ENCODE data around the gene DNAJA4. TPM values are rescaled to one million over a fixed set of nuclear protein-coding genes. Genes with fewer than 3 reads are reported as not detected.
A peak's percentile ranks its signal among the peaks of the same experiment; 100 is the strongest.

The DNAJA4 gene
- total RNA-seq, 6 donors from 2014 or later = 9.1 to 76.8 (median 19.9) TPM

GRCh38 chr15:78321041-78321570, 56.7 kb downstream of the DNAJA4 start:
- H3K27ac ChIP-seq = no peak overlapping the region
- no peaks in the 10 kb centered on the region for H3K27me3 ChIP-seq
- H3K4me1 ChIP-seq = no peaks in the 10 kb centered on the region
- H3K9me3 ChIP-seq = no peaks in the 10 kb centered on the region
- ATAC-seq (ENCODE audit: low FRiP score in 2 of 2) (no peak), DNase-seq (no peak)
- TF ChIP-seq CTCF (IDR thresholded peaks at IDR 0.05) = no peak
- no peak for TF ChIP-seq POLR2AphosphoS5 (IDR thresholded peaks at IDR 0.05)
- no peak for TF ChIP-seq EP300 (IDR thresholded peaks at IDR 0.05)
- no peak for TF ChIP-seq POLR2A (IDR thresholded peaks at IDR 0.05)
- no peaks in the 10 kb centered on the region for H3K36me3 ChIP-seq
- no peak overlapping the region for H3K4me3 ChIP-seq
- 78 to 81% methylated on average over 10 to 17 of the region's 17 CpGs for WGBS, 2 donors

DNA sequence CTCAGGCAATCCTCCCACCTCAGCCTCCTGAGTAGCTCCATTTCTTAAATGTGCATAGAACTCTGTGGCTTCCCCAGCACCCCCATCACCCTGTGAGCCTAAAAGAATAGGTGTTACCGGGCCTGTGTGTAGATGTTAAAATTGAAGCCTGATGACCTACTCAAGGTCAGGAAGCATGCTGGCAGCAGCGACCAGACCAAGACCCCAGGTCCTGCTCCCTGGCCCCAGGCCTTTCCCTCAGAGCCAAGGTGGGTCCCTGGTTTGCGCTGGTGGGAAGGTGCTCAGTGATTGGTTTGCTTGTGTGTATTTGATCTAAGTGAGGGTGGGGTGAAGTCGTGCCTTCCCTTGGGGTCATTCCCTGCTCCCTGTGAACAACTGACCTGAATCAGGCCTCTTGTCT, 57.4 kb downstream of the DNAJA4 start:
- H3K4me3 ChIP-seq = no peak overlapping the region
- H3K4me1 ChIP-seq = no peaks in the 10 kb centered on the region
- peak overlapping the region in 3 of 4 donors; percentile 17 to 67 (median 35) for H3K27ac ChIP-seq
- WGBS, 2 donors = 80 to 83% methylated on average over 1 to 4 of the region's 4 CpGs
- no peaks in the 10 kb centered on the region for H3K27me3 ChIP-seq
- no peaks in the 10 kb centered on the region for H3K9me3 ChIP-seq
- no peaks in the 10 kb centered on the region for H3K36me3 ChIP-seq
- no peak for ATAC-seq (ENCODE audit: low FRiP score in 2 of 2)
- TF ChIP-seq POLR2A (IDR thresholded peaks at IDR 0.05) (no peak), EP300 (IDR thresholded peaks at IDR 0.05) (no peak), CTCF (IDR thresholded peaks at IDR 0.05) (no peak), POLR2AphosphoS5 (IDR thresholded peaks at IDR 0.05) (no peak)
- DNase-seq = no peak

DNA sequence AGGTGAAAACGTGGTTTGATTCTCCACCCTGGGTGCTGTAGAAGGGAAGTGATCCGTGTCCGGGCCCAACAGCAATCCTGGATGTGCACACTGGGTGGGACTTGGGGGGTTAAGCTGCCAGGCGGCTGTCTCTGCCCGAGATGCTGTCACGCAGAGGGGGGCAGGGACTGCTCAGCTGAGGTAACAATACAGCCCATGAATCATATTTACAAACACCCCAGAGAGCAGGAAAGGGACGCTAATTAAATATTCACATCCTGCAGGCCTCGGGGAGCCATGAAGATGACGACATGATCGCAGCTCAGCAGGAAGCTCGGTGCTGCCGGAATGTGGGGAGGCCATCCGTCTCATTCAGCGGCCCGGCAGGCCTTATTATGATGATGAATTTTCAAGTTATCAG, 57.9 kb downstream of the DNAJA4 start:
- Histone ChIP-seq H3K4me3 (no peak overlapping the region), H3K27me3 (no peaks in the 10 kb centered on the region), H3K27ac (peak overlapping the region in 3 of 4 donors; percentile 50 to 84 (median 58)), H3K4me1 (no peaks in the 10 kb centered on the region), H3K9me3 (no peaks in the 10 kb centered on the region), H3K36me3 (no peaks in the 10 kb centered on the region)
- TF ChIP-seq POLR2A (IDR thresholded peaks at IDR 0.05) (no peak), EP300 (IDR thresholded peaks at IDR 0.05) (no peak), CTCF (IDR thresholded peaks at IDR 0.05) (no peak), POLR2AphosphoS5 (IDR thresholded peaks at IDR 0.05) (peak; percentile 15 to 23)
- no peak for ATAC-seq (ENCODE audit: low FRiP score in 2 of 2)
- 63 to 67% methylated on average over 6 to 15 of the region's 15 CpGs for WGBS, 2 donors
- no peak for DNase-seq

DNA sequence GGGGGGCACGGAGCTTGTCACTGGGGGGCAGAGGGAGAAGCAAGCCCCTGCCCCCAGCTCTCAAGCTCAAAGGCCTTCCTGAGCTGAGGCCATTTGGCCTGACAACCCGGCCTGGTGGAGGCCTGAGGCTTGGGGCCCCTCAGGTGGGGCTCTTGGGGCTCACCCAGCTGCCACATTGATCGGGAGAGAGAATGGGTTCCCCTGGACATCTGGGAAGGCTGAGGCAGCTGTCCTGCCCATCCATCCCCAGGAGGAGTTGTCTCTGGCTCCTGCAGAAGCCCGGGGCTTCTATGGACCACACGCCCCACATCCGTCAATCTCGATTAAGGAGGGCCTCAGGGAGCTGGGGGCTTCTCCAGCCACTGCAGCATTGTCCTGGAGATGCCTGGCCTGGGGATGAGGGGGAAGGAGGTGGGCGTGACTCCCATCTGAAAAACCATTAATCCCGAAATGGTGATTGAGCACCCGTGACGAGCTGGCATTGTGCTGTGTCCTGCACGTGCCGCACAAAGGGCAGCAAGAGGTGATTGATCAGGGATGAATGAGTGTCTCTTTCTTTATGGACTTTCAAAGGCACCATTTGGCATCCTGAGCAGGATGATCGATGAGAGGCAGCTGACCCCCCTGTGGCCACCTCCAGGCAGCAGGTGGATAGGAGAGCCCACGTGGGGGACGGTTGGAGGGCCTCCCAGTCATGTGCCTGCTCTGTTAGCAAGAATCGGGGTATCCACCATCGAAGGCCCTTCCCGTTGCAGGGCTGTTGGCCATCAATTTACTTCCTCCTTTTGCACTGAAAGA, 58.6 kb downstream of the DNAJA4 start:
- WGBS, 2 donors = 81 to 84% methylated on average over 15 to 19 of the region's 19 CpGs
- H3K36me3 ChIP-seq = no peaks in the 10 kb centered on the region
- H3K9me3 ChIP-seq = no peaks in the 10 kb centered on the region
- H3K4me1 ChIP-seq = no peaks in the 10 kb centered on the region
- no peak for DNase-seq
- H3K27ac ChIP-seq = peak overlapping the region; percentile 45 to 84 (median 54)
- no peak overlapping the region for H3K4me3 ChIP-seq
- no peaks in the 10 kb centered on the region for H3K27me3 ChIP-seq
- no peak for ATAC-seq (ENCODE audit: low FRiP score in 2 of 2)
- no peak for TF ChIP-seq POLR2AphosphoS5 (IDR thresholded peaks at IDR 0.05)
- TF ChIP-seq POLR2A (IDR thresholded peaks at IDR 0.05) = no peak
- no peak for TF ChIP-seq CTCF (IDR thresholded peaks at IDR 0.05)
- TF ChIP-seq EP300 (IDR thresholded peaks at IDR 0.05) = no peak
